Esophagus muscularis mucosa (tissue), 3 donors: ENCODE results near the gene SLC23A3.

ENCODE experiments used
- CTCF ChIP-seq, 3 experiments: fragments of 200-600 bp in 2 of 3; fragments of 450-650 bp in 1 of 3; sonication (generic) in 2 of 3; IDR thresholded peaks; one replicate each; pipeline ENCODE4 v1.5.1; 2017 to 2019; ENCODE audit warnings: antibody characterized with exemption in 3 of 3, mild to moderate bottlenecking in 2 of 3, moderate library complexity in 1 of 3
- EP300 ChIP-seq: sonication (generic); formaldehyde crosslinking; IDR thresholded peaks from one replicate; pipeline ENCODE4 v1.6.1; 2017; ENCODE audit warnings: antibody characterized with exemption

GRCh38 chr2:219168526-219168925 lies 1.3 kb downstream of the SLC23A3 start:
- no peak for TF ChIP-seq EP300
- no peak for TF ChIP-seq CTCF (IDR thresholded peaks at IDR 0.05)
